RCC 7860 (cell line): ENCODE measurements around the gene RPL7L1.
"Not testable (repeated sequence)": the region's sequence is repeated elsewhere in the genome, so short reads cannot be mapped to it uniquely, and the experiment has no call there.

ENCODE experiments used
- DNase-seq: peaks from one replicate; pipeline ENCODE4 v3.0.0-alpha.2; 2015; ENCODE audit warnings: low spot score
- FAIRE-seq: peaks from 2 replicates; lab custom pipeline; 2012; peaks lifted over from hg19 to GRCh38; lab: Jason Lieb, UNC

The RPL7L1 gene

GRCh38 chr6:42890311-42891198, 11.1 kb downstream of the RPL7L1 start:
- peak; percentile 80 for DNase-seq
- no peak for FAIRE-seq

GRCh38 chr6:42891199-42891722, 11.8 kb downstream of the RPL7L1 start:
- FAIRE-seq (no peak), DNase-seq (no peak)

- DNase-seq, FAIRE-seq: not testable (repeated sequence)
Observed at GRCh38 chr6:42894041-42894828, 14.8 kb downstream of the RPL7L1 start.

- no peak for DNase-seq
- no peak for FAIRE-seq
Observed at GRCh38 chr6:42896178-42896719, 16.8 kb downstream of the RPL7L1 start.

GRCh38 chr6:42898891-42899361, 19.5 kb downstream of the RPL7L1 start:
- FAIRE-seq = peak; percentile 2
- DNase-seq = peak; percentile 24

- DNase-seq (no peak), FAIRE-seq (no peak)
Observed at GRCh38 chr6:42899871-42900270, 20.5 kb downstream of the RPL7L1 start.

- DNase-seq (peak; percentile 64), FAIRE-seq (peak; percentile 43)
Observed at GRCh38 chr6:42901538-42901957, 22.1 kb downstream of the RPL7L1 start.

GRCh38 chr6:42902429-42903263, 23.2 kb downstream of the RPL7L1 start:
- FAIRE-seq, DNase-seq: not testable (repeated sequence)

GRCh38 chr6:42904467-42904866, 25.1 kb downstream of the RPL7L1 start:
- FAIRE-seq (no peak), DNase-seq (no peak)

- FAIRE-seq (no peak), DNase-seq (no peak)
Observed at GRCh38 chr6:42907336-42907735, 27.9 kb downstream of the RPL7L1 start.

- DNase-seq (no peak), FAIRE-seq (no peak)
Observed at GRCh38 chr6:42909835-42910234, 30.4 kb downstream of the RPL7L1 start.

GRCh38 chr6:42911171-42912021, 32.0 kb downstream of the RPL7L1 start:
- DNase-seq (no peak), FAIRE-seq (no peak)

- DNase-seq (no peak), FAIRE-seq (no peak)
Observed at GRCh38 chr6:42914546-42914945, 35.1 kb downstream of the RPL7L1 start.

GRCh38 chr6:42915732-42916131, 36.3 kb downstream of the RPL7L1 start, which contains the start of gene PTCRA:
PTCRA (plus strand) TSS chr6:42916053; CDS start chr6:42916070, 17 bp downstream.
- FAIRE-seq = no peak
- no peak for DNase-seq

GRCh38 chr6:42916288-42916687, 36.9 kb downstream of the RPL7L1 start:
- DNase-seq (no peak), FAIRE-seq (no peak)

GRCh38 chr6:42921801-42922200, 42.4 kb downstream of the RPL7L1 start:
- FAIRE-seq (no peak), DNase-seq (no peak)

GRCh38 chr6:42923666-42924065, 44.2 kb downstream of the RPL7L1 start:
- DNase-seq (no peak), FAIRE-seq (no peak)

- no peak for FAIRE-seq
Observed at GRCh38 chr6:42925248-42925857, 45.9 kb downstream of the RPL7L1 start.

More at GRCh38 chr6:42925248-42925857, 45.9 kb downstream of the RPL7L1 start:
- no peak for DNase-seq
